Measurements from ENCODE around the gene ADCY4.

ADCY4 gene

GRCh38 chr14:24296341-24297157 lies 38.3 kb downstream of the ADCY4 start:
- peak; percentile 29 to 45 (median 40) for DNase-seq

GRCh38 chr14:24293525-24293924 lies 41.3 kb downstream of the ADCY4 start:
- DNase-seq: no peak

GRCh38 chr14:24292118-24292807 lies 42.6 kb downstream of the ADCY4 start:
- DNase-seq: no peak

- DNase-seq: no peak
These were observed 43.3 kb downstream of the ADCY4 start for GRCh38 chr14:24291446-24292117.

- no peak for DNase-seq
These were observed 44.1 kb downstream of the ADCY4 start for GRCh38 chr14:24290746-24291145.

GRCh38 chr14:24289649-24290280 lies 45.1 kb downstream of the ADCY4 start:
- DNase-seq: peak in 1 of 4 experiments; percentile 14

- DNase-seq: no peak
These were observed 47.9 kb downstream of the ADCY4 start for GRCh38 chr14:24286996-24287395.

- DNase-seq: no peak
These were observed 49.5 kb downstream of the ADCY4 start for GRCh38 chr14:24285351-24285750.

- no peak for DNase-seq
These were observed 50.3 kb downstream of the ADCY4 start for GRCh38 chr14:24284501-24285035.

GRCh38 chr14:24283796-24284460 lies 50.9 kb downstream of the ADCY4 start:
- no peak for DNase-seq

GRCh38 chr14:24282736-24283135 lies 52.1 kb downstream of the ADCY4 start:
- no peak for DNase-seq

GRCh38 chr14:24281636-24282035 lies 53.2 kb downstream of the ADCY4 start:
- DNase-seq: no peak

GRCh38 chr14:24280797-24281460 lies 53.9 kb downstream of the ADCY4 start:
- DNase-seq: no peak

GRCh38 chr14:24279301-24280186 lies 55.3 kb downstream of the ADCY4 start:
- DNase-seq: no peak

GRCh38 chr14:24278424-24278823 lies 56.4 kb downstream of the ADCY4 start:
- DNase-seq: no peak

- no peak for DNase-seq
These were observed 57.1 kb downstream of the ADCY4 start for GRCh38 chr14:24277606-24278321.

GRCh38 chr14:24277071-24277470 lies 57.8 kb downstream of the ADCY4 start:
- DNase-seq: no peak

- no peak for DNase-seq
These were observed 60.7 kb downstream of the ADCY4 start for GRCh38 chr14:24274101-24274543.

GRCh38 chr14:24273422-24273998 lies 61.4 kb downstream of the ADCY4 start:
- no peak for DNase-seq

GRCh38 chr14:24272467-24272866 lies 62.4 kb downstream of the ADCY4 start:
- DNase-seq: no peak
